Left lobe of liver (tissue), 2 donors: ENCODE results near the gene TMEM138. TPM values are rescaled to one million over a fixed set of nuclear protein-coding genes. Genes with fewer than 3 reads are reported as not detected.

ENCODE experiments used
- ATAC-seq: fragments of 200-7000 bp; cut with Tn5 transposase; one replicate; pipeline ENCODE4 v1.9.1; 2020; ENCODE audit warnings: mild to moderate bottlenecking, moderate library complexity
- DNase-seq: peaks from one replicate; pipeline ENCODE4 v3.0.0-alpha.2; 2020; ENCODE audit warnings: low spot score
- total RNA-seq: library from RNA; stranded (reverse); gene quantifications from one replicate; pipeline ENCODE4 v1.2.1, GENCODE V29; 2021
- donor health status: DM: no; HTN: no; CAD: no; lungs with moderate emphysema.
- donor health status: DM: no; HTN: yes; CAD: no.

The TMEM138 gene
- total RNA-seq, 1 donor from 2014 or later = 23.7 TPM

DNA sequence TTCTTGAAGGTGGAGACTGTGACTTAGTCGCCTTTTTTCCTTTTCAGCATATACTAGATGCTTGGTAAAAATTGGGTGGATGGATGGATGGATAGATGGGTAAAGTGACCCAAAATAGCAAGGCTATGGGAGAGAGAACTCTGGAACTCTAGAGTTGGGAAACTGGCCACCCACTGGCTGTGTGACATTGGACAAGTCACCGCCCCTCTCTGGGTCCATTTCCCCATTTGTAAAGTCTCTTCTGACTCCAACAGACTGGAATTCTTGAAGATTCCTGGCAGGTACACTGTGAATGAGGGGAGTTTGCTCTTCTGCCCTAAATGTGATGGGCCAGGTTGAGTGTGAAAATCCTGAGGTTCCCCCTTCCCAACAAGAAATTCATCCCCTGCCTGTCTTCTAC is 21.2 kb upstream of the TMEM138 start:
- ATAC-seq = no peak
- DNase-seq = no peak

DNA sequence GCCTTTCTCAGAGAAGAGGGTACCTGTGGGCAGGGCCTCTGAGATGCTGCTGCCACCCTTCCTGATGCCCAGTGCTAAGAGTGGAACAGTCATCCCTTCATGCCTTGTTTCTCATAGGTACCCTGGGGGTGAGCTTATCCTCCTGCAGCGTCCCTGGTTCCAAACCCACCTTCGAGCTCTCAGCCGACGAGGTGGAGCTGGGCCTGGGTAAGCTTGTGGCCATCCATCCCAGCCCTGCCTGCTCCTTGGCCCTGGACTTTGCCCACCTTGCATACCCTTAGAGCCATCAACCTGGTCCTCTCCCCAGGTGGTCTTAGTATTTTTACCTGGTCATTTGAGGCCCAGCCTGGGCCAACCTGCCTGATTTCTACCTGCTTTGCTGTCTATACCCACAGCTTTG is 20.5 kb upstream of the TMEM138 start:
- ATAC-seq (no peak), DNase-seq (no peak)

DNA sequence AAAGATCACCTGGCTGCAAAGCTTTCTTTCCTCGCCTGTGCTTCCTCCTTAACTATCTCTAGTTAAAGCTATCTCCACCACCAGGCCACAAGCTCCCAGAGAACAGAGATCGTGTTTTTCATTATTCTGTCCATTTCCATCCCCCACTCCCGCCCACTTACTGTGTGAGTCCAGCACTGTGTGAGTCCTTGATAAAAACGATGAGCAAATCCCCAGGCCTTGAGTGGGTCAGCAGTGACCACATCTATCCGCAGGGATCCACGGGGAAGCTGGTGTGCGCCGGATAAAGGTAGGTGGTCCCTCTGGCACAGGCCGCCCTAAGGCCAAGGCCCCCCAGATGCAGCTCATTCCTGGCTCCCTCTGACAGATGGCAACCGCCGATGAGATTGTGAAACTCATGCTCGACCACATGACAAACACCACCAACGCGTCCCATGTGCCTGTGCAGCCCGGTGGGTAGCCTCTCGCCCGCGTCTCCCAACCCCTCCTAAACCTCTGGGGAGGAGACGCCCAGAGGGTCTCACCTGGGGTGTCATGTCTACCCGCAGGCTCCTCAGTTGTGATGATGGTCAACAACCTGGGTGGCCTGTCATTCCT is 19.9 kb upstream of the TMEM138 start:
- no peak for DNase-seq

DNA sequence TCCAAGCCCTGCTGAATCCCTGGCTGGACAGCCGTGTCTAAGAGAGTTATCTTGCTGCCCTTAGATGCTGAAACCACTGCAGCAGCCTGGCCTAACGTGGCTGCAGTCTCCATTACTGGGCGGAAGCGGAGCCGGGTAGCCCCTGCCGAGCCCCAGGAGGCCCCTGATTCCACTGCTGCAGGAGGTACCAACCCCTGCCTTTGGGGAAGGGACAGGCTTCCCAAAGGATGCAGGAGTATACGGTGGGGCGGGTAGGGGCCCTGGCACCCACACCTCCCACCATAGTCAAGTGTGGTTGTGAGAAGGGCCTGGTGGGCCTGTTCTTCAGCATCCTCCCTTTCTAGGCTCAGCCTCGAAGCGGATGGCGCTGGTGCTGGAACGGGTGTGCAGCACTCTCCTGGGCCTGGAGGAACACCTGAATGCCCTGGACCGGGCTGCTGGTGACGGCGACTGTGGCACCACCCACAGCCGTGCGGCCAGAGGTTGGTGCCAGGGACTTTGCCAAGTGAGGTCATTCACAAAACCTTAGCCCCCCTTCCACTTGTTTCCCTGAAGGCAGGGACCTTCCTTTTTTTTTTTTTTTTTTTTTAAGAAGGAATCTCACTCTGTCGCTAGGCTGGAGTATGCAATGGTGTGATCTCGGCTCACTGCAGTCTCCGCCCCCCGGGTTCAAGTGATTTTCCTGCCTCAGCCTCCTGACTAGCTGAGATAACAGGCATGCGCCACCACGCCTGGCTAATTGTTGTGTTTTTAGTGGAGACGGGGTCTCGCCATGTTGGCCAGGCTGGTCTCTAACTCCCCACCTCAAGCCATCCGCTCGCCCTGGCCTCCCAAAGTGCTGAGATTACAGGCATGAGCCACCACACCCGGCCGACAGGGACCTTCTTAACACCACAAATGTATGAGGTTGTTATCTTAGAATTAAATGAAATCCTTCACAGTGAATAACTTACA is 18.1 kb upstream of the TMEM138 start:
- DNase-seq = peak; percentile 41
- peak; percentile 12 for ATAC-seq

More for the DNA sequence above, 19.9 kb upstream of the TMEM138 start:
- ATAC-seq = no peak

DNA sequence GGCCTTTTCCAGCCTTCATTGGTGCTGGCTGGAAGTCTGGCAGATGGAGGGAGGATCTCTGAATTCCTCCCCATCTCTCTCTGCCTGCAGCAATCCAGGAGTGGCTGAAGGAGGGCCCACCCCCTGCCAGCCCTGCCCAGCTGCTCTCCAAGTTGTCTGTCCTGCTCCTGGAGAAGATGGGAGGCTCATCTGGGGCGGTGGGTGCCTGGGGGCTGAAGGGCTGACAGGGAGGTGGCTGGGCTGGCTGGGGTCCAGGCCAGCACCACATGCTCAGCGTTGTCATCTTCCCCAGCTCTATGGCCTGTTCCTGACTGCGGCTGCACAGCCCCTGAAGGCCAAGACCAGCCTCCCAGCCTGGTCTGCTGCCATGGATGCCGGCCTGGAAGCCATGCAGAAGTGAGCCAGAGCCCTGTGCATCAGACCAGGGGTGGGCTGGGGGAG is 17.0 kb upstream of the TMEM138 start:
- no peak for ATAC-seq
- no peak for DNase-seq

DNA sequence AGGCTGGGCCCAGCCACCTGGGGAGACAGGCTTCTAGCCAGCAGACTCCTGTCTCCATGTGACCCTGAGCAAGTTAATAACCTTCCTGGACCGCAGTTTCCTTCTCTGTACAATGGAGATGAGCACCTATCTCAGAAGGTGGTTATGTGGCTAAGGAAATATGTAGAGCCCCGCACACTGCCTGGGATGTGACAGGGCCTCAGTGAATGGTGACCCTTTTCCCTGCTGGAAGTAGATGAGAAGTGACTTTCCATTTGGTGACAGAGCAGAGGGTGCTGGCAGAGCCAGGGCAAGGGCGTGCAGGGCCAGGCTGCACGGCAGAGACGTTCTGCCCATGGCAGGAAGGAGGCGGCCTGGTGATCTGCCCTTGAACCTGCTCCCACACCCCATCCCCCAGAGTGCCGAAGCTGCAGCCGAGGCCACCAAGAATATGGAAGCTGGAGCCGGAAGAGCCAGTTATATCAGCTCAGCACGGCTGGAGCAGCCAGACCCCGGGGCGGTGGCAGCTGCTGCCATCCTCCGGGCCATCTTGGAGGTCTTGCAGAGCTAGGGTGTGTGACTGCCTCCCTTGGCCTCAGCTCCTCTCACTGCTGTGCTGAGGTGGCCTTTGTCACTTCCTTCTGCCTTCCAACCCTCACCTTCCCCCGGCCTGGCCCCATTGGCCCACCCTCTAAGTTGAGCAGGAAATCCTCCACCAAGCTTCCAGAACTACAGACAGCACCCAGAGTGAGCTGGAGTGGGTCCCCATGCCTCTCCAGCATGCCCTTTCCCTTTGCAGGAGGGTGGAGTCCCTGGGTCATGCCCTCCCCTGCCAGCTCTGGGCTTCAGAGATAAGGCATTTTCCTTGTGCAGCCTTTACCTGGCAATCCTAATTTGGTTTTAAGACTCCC is 16.0 kb upstream of the TMEM138 start:
- ATAC-seq = peak; percentile 12
- DNase-seq = peak; percentile 44

DNA sequence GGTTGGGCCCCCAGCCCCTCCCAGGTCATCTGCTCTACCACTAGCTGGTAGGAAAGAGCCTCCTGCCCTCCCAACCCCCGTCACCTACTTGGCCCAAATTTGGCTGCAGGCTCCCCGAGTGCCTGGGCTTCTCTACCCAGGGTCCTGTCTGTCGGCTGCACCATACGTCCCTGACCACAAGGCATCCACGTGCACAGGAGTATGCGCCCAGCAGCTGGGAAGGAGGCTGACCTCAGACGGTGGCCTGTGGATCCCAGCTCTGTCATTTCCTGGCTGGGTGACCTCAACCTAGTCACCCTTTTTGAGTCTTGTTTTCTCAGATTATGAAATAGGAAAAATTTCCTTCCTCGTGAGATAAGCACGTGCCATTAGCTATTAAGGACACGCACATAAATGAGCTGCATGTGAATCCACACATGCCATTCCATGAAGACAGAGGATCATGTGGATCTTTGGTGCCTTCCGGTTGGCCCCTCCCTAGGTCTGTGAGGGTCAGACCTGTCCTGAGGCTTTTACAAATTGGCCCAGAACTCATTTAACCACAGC is 14.2 kb upstream of the TMEM138 start:
- peak; percentile 59 for DNase-seq
- ATAC-seq = peak; percentile 34

DNA sequence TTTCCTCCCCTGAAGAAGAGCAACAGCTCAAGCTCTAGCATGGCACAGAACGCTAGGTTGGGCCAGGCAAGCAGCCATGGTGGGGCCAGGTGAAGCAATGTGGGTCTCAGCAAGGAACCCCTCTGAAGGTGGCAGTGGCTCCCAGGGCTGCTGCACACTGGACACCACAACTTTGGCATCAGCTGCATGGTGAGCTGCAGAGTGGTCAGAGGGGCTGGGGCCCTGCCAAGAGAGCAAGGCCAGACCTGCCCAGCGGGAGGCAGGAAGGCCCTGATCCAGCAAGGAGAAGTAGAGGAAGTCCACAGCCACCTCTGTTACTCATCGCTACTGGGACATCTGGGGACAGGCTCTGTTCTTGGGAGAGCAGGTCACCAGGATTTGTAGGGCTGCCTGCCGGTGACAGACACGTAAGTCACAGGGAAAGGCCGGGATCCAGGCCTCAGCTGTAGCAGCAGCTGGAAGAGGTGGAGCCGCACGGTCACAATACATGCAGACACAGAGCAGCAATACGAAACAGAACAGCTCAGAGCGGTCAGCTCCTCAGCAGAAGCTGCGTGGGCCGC is 12.9 kb upstream of the TMEM138 start:
- ATAC-seq (no peak), DNase-seq (peak; percentile 38)

DNA sequence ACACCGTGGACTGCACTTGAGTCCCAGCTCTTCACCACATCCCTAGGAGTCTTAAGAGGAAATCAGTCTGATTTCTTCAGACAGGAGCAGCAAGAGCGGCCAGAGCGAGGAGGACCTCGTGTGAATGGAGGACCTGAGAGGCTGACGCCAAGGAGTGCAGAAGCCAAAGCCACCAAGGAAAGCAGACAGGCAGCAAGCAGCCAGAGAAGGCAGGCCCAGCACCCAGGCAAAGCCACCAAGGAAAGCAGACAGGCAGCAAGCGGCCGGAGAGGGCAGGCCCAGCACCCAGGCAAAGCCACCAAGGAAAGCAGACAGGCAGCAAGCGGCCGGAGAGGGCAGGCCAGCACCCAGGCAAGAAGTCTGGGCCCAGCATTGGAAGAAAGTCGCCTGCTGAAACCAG is 12.3 kb upstream of the TMEM138 start:
- ATAC-seq = no peak
- no peak for DNase-seq

DNA sequence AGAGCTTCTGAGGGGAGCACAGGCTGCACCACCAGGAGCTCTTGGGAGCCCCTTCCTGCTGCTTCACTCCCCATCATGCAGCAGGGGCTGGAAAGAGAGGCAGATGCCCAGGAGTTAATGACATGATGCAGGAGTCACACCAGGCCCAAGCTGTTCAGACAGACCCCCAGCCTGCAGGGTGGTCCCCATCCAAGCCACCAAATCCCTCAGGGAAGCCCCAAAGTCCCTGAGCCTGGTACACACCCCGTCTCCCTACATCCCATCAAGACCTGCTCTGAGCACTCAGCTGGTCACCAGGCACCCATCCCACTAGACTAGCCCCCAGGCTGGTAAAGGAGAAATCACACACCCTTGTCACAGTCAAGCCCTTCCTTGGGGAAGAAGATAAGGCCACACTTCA is 11.8 kb upstream of the TMEM138 start:
- DNase-seq (no peak), ATAC-seq (no peak)

DNA sequence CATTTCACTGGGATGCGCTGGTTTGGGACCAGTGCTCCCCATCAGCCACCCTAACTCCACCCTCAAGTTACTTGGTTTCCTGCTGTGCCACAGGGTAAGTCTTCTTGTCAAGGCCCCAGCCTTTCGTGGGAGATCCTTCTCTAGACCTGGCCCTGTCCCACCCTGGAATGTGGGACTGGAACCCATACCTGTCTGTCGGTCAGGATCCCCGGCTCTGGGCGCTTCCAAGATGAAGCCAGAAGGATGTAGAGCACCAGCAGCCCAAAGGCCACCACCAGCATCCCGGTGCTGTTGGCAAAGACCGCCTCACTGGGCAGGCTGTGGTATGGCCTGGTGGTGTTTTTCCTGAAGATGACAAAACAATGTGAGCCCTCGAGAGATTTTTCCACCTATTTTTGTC is 11.4 kb upstream of the TMEM138 start:
- ATAC-seq (no peak), DNase-seq (no peak)

DNA sequence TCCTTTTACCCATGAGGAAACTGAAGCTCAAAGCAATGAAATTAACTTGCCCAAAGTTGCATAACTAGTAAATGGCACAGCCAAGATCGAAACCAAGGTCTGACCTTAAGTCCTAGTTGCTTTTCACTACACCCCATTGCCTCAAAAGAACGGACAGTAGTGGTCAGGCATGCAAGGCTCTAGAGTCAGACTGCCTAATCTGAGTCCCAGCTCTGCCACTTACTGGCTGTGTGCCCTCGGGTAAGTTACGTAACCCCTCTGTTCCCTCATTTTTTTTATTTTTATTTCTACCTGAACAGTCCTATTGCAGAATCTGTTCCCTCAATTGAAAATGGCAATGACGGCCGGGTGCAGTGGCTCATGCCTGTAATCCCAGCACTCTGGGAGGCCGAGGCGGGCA is 10.1 kb upstream of the TMEM138 start:
- ATAC-seq (peak; percentile 43), DNase-seq (peak; percentile 63)

DNA sequence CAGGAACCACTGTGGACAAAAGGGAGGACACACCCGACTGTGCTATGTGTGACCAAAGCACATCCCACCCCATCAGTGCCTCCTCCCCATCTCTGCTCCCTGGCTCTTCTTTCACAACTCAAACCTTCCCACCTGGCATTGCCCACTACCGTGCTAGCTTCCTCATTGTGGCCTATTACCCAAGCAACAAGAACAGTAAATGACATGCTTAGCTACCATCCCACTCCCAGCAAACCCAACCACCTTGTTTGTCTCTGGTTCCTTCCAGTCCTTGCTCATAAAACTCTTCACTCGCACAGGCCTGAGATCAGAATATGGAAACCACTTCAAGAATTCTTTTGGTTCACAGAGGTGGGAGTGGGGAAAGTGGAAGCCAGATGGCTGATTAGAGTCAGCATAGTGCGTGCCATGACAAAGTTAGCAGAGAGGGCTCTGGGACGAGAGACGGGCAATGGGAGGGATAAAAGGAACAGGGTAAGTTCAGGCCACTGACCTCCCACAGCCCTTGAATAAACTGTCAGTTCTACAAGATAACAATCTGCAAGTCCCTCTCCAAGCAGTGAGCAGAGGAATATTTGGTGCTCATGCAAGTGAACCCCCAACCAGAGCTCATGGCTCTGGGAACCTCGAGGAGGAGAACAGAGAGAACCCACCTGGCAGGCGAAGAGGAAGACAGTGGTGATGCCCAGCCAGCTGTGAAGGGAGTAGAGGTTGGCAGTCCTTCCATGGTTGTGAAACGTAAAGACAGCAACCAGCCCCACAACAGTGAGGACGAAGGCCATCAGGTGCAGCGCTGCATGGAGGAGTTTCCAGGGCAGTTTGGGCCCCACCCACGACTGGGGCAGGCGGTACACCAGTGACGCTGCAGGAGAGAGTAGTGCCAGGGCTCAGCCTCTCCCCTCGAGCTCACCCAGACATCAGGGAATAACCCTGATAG is 8.8 kb upstream of the TMEM138 start:
- DNase-seq = peak; percentile 92
- ATAC-seq = peak; percentile 87

DNA sequence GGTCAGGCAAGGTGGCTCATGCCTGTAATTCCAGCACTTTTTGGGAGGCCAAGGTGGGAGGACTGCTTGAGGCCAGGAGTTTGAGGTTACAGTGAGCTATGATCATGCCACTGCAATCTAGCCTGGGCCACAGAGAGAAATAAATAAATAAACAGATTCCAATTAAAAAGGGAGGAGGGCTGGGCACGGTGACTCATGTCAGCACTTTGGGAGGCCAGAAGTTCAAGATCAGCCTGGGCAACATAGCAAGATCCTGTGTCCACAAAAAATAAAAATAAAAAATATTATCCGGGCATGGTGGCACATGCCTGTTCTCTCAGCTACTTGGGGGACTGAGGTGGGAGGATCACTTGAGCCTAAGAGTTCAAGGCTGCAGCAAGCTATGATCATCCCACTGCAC is 8.0 kb upstream of the TMEM138 start:
- DNase-seq (no peak), ATAC-seq (no peak)

DNA sequence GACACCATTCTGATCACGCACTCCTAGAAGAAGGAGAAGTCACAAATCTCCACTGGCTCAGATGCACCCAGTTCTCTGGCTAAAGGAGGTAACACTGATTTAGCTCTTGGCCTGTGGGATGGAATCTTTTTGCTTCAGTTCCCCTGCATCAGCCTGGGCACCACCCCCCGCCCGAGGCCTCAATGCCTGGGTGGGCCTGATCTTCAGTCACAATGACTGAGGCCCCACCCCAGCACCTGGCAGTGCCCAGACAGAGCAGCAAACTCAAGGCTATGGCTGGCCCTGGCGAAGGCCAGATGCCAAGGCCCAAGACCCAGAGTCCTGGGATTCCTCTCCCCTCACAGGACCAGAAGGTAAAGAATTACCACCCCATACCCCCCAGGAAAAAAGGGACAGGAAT is 5.5 kb upstream of the TMEM138 start:
- ATAC-seq = no peak
- no peak for DNase-seq

DNA sequence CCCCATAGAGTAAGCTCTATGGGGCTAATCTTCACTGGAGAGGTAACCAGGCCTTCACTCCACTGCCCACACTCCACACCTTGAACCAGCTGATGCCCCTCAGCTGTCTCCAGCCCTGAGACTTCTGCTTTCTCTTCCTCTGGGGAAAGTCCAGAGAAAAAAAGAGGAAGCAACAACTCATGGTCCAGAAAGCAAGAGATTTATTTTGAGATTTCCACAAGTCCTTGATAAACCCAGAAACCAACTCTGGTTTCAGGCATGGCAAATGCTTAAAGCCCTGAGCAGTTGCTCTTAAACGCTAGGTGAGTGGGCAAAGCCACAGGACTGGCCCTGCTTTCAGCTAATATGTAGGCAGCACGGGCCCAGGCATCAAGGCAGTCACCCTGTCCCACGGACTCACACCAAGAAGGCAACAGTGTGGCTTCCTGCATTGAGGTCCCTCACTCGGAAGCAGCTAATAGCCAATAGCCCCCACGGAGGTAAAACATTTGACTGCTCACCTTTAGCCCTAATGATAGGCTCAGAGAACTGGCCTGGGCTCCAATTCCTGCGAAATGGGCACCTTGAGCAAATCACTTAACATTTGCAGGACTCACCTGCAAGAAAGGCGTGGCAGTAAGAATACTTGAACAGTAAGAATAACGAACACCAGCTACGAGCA is 4.8 kb upstream of the TMEM138 start:
- DNase-seq (no peak), ATAC-seq (no peak)

DNA sequence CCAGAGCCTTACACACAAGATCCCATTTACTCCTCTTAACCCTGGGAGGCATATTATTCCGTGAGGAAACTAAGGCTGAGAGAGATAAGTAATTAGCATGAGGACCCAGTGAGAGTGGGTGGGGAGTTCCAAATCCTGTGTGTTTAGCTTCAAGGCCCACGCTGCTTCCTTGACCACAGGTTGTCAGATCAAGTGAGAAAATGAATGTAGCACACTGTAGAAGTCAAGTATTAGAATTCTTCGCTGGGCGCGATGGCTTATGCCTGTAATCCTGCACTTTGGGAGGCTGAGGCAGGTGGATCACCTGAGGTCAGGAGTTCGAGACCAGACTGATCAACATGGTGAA is 4.3 kb upstream of the TMEM138 start:
- ATAC-seq = no peak
- no peak for DNase-seq

DNA sequence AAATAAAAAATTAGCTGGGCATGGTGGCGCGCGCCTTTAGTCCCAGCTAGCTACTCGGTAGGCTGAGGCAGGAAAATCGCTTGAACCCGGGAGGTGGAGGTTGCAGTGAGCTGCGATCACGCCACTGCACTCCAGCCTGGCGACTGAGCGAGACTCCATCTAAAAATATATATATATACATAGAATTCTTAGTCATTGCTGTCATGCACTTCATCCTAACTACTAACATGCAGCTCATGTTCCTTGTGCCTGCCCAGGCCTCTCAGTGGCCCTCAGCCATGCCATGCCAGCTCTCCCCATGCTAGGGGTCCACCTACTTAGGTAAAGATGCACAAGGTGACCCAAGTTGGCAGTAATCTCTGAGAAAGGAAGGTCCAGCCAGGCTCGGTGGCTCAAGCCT is 3.6 kb upstream of the TMEM138 start:
- DNase-seq = no peak
- no peak for ATAC-seq

DNA sequence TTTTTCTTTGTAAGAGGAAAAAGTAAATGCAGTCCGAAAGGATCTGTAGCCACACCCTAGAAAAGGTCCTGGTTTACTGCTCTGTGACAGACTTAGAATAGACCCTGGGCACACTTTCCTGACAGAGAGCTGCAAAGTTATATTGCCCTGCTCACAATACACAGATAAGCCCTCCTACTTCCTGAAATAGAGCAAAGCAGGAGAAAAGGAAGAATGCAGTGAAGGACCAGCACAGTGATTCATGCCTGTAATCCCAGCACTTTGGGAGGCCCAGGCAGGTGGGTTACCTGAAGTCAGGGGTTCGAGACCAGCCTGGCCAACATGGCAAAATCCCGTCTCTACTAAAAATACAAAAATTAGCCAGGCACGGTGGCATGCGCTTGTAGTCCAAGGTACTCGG is 2.7 kb upstream of the TMEM138 start:
- DNase-seq = no peak

More for the DNA sequence above, 2.7 kb upstream of the TMEM138 start:
- ATAC-seq = no peak
